Heart left ventricle (tissue), 16 donors: Measurements from ENCODE around the gene LMX1A. TPM values are rescaled to one million over a fixed set of nuclear protein-coding genes. Genes with fewer than 3 reads are reported as not detected.
A peak's percentile ranks its signal among the peaks of the same experiment; 100 is the strongest.

Experiments used
- ATAC-seq, 4 donors: fragments of 200-7000 bp; cut with Tn5 transposase; one replicate each; pipeline ENCODE4 v1.9.1; 2020 to 2022; ENCODE audit warnings: moderate library complexity in 4 of 4, mild to moderate bottlenecking in 3 of 4, moderate number of reproducible peaks in 1 of 4
- DNase-seq, 5 donors: peaks; one replicate each; pipeline ENCODE4 v3.0.0-alpha.2; 2020
- H3K27ac ChIP-seq, 12 donors: fragments of 200-600 bp; sonication (generic) in 4 of 12; one replicate each; pipeline versions ENCODE4 v1.5.0 to v1.8.0; 2016 to 2022; ENCODE audit warnings: mild to moderate bottlenecking in 2 of 12
- H3K27me3 ChIP-seq, 9 donors: fragments of 200-600 bp; sonication (generic) in 2 of 9; one replicate each; pipeline versions ENCODE4 v1.5.1 to v1.8.0; 2016 to 2022; ENCODE audit warnings: mild to moderate bottlenecking in 3 of 9
- H3K36me3 ChIP-seq, 9 donors: fragments of 200-600 bp; sonication (generic) in 2 of 9; one replicate each; pipeline versions ENCODE4 v1.5.0 to v1.8.0; 2018 to 2022; ENCODE audit warnings: mild to moderate bottlenecking in 2 of 9
- H3K4me1 ChIP-seq, 12 donors: fragments of 200-600 bp; sonication (generic) in 4 of 12; one replicate each; pipeline versions ENCODE4 v1.5.0 to v1.8.0; 2016 to 2022; ENCODE audit warnings: mild to moderate bottlenecking in 3 of 12
- H3K4me3 ChIP-seq, 12 donors: fragments of 200-600 bp; sonication (generic) in 4 of 12; one replicate each; pipeline versions ENCODE4 v1.5.0 to v1.8.0; 2017 to 2022; ENCODE audit warnings: mild to moderate bottlenecking in 9 of 12, moderate library complexity in 4 of 12
- H3K9me3 ChIP-seq, 12 donors: fragments of 200-600 bp; sonication (generic) in 4 of 12; one replicate each; pipeline versions ENCODE4 v1.5.0 to v1.8.0; 2016 to 2022; ENCODE audit warnings: mild to moderate bottlenecking in 1 of 12
- CTCF ChIP-seq, 12 donors: fragments of 200-600 bp; sonication (generic) in 4 of 12; IDR thresholded peaks; one replicate each; pipeline versions ENCODE4 v1.5.0 to v1.8.0; 2018 to 2022; ENCODE audit warnings: antibody characterized with exemption in 12 of 12, mild to moderate bottlenecking in 5 of 12
- POLR2A ChIP-seq, 2 donors: fragments of 450-650 bp; IDR thresholded peaks; one replicate each; pipeline ENCODE4 v1.6.1; 2017; ENCODE audit warnings: antibody characterized with exemption in 2 of 2, mild to moderate bottlenecking in 2 of 2, moderate library complexity in 2 of 2
- WGBS, 4 donors: extraction: QIAGEN DNeasy Blood & Tissue Kit in 2 of 4; methylation state at CpG; one replicate each; pipeline versions ENCODE4 v1.1.5 to v1.1.7; 2013 to 2018; 5-methylcytosine and 5-hydroxymethylcytosine counted together
- intact Hi-C, 10 donors: fragments of 100-400 bp; cut with DNase I; formaldehyde crosslinking; loops; one replicate each; pipeline versions ENCODE4 v1.11.1 to v1.14.2; 2022
- polyA plus RNA-seq, 2 donors: library from polyadenylated mRNA; stranded (reverse); fragments of 200-250 nt; gene quantifications; one replicate each; pipeline ENCODE4 v1.2.3, GENCODE V29; 2013
- total RNA-seq, 9 donors: library from RNA; depleted of rRNA in 2 of 9; stranded (reverse); fragments of >200 nt in 2 of 9; fragmentation: NEBNext Ultra II Directional in 3 of 9; extraction: Animal tissue kit (Norgen Biotek cat#: 25700) in 3 of 9; gene quantifications; one replicate each; pipeline versions ENCODE4 v1.1.0 to v1.2.4, GENCODE V29; 2016 to 2023
- donor health status: ischemic (EF 13 %, LVEDD 7.1; RV severe dilation, severe dysfunction).
- donor health status: healthy with polysubstance abuse.
- donor health status: DM: no; HTN: yes; CAD: no.
- donor health status: DM: no; HTN: no; CAD: no.
- donor health status: ischemic (EF 25% LVEDD 6.9; RV normal size, moderate dysfunction).
- donor health status: ischemic (EF 25% LVEDD 5.7; RV mildly dilated, moderate dysfunction).
- donor health status: healthy.
- donor health status: DM: yes; HTN: yes; CAD: no.
- donor health status: ischemic (EF 35%, LVEDD 5.7; RV mildly dilated, moderate dysfunction).
- donor health status: nonischemic (EF 11% LVEDD 7.7; RV severe dilation, severe dysfunction).
- donor health status: DM: yes; HTN: yes; CAD: no.
- donor health status: PGD.
- donor health status: ischemic (EF 29% LVEDD 5.4; RV normal size, mild dysfunction).
- donor health status: nonischemic (EF 23%, LVEDD 6.1; RV moderate dilation, normal function).

Gene LMX1A
- total and polyA plus RNA-seq, 11 donors, result 0.03 to 0.37 (median 0.14) TPM; not detected in 5

GRCh38 chr1:165161130-165161529, 195.4 kb downstream of the LMX1A start:
- Histone ChIP-seq H3K36me3 (no peaks in the 10 kb centered on the region), H3K4me1 (no peaks in the 10 kb centered on the region), H3K27ac (no peak overlapping the region), H3K27me3 (peaks cover 0 to 13% (median 0%) of the 10 kb centered on the region in 9 donors), H3K4me3 (no peak overlapping the region), H3K9me3 (peaks cover 0 to 4% (median 0%) of the 10 kb centered on the region in 12 donors)
- ATAC-seq (no peak), DNase-seq (no peak)
- 65 to 73% (median 67%) methylated on average over 4 of the region's 4 CpGs for WGBS, 4 donors
- TF ChIP-seq CTCF (IDR thresholded peaks at IDR 0.05) (no peak), POLR2A (IDR thresholded peaks at IDR 0.05) (no peak)
- intact Hi-C loops, result loop anchor here in 1 of 10 donors (5.0 kb wide), 1 partner anchor 51 kb away; no protein-coding TSS in a partner anchor

GRCh38 chr1:165153182-165153581, 203.3 kb downstream of the LMX1A start:
- peaks cover 0 to 9% (median 0%) of the 10 kb centered on the region in 9 donors for H3K27me3 ChIP-seq
- no peaks in the 10 kb centered on the region for H3K4me1 ChIP-seq
- 71 to 77% (median 74%) methylated on average over 5 of the region's 5 CpGs for WGBS, 4 donors
- no peaks in the 10 kb centered on the region for H3K36me3 ChIP-seq
- no peak for TF ChIP-seq CTCF (IDR thresholded peaks at IDR 0.05)
- no peak for TF ChIP-seq POLR2A (IDR thresholded peaks at IDR 0.05)
- H3K9me3 ChIP-seq, result peaks cover 0 to 5% (median 0%) of the 10 kb centered on the region in 12 donors
- DNase-seq, result no peak
- H3K4me3 ChIP-seq, result no peak overlapping the region
- H3K27ac ChIP-seq, result no peak overlapping the region
- ATAC-seq, result no peak
- intact Hi-C loops, result loop anchor here in 1 of 10 donors (5.0 kb wide), 1 partner anchor 214 kb away; no protein-coding TSS in a partner anchor

GRCh38 chr1:165152727-165153126, 203.8 kb downstream of the LMX1A start:
- intact Hi-C loops, result loop anchor here in 1 of 10 donors (5.0 kb wide), 1 partner anchor 215 kb away; no protein-coding TSS in a partner anchor
- TF ChIP-seq POLR2A (IDR thresholded peaks at IDR 0.05), result no peak
- peak in 7 of 12 donors; percentile 4 to 27 (median 21) for TF ChIP-seq CTCF (IDR thresholded peaks at IDR 0.05)
- peak in 1 of 4 donors; percentile 41 for ATAC-seq
- H3K27ac ChIP-seq, result no peak overlapping the region
- no peak for DNase-seq
- H3K27me3 ChIP-seq, result peaks cover 0 to 9% (median 0%) of the 10 kb centered on the region in 9 donors
- H3K4me3 ChIP-seq, result no peak overlapping the region
- WGBS, 4 donors, result 26 to 38% (median 31%) methylated on average over 3 of the region's 3 CpGs
- peaks cover 0 to 5% (median 0%) of the 10 kb centered on the region in 12 donors for H3K9me3 ChIP-seq
- no peaks in the 10 kb centered on the region for H3K36me3 ChIP-seq
- H3K4me1 ChIP-seq, result no peaks in the 10 kb centered on the region

GRCh38 chr1:165152109-165152508, 204.4 kb downstream of the LMX1A start:
- no peak overlapping the region for H3K4me3 ChIP-seq
- DNase-seq, result no peak
- 75 to 81% (median 77%) methylated on average over 5 of the region's 5 CpGs for WGBS, 4 donors
- no peaks in the 10 kb centered on the region for H3K36me3 ChIP-seq
- H3K4me1 ChIP-seq, result no peaks in the 10 kb centered on the region
- ATAC-seq, result no peak
- H3K27me3 ChIP-seq, result peaks cover 0 to 10% (median 0%) of the 10 kb centered on the region in 9 donors
- TF ChIP-seq POLR2A (IDR thresholded peaks at IDR 0.05) (no peak), CTCF (IDR thresholded peaks at IDR 0.05) (no peak)
- no peak overlapping the region for H3K27ac ChIP-seq
- peaks cover 0 to 5% (median 0%) of the 10 kb centered on the region in 12 donors for H3K9me3 ChIP-seq
- intact Hi-C loops, result loop anchor here in 1 of 10 donors (5.0 kb wide), 1 partner anchor 215 kb away; no protein-coding TSS in a partner anchor

Other genes with a start within 250 kb of the LMX1A start
- gene RXRG, start 88.4 kb upstream of the LMX1A start, total RNA-seq, result 10 to 100 TPM in 1 of 9 donors, 1 to 10 TPM in 8; 1.1 to 11.4 (median 2.6) TPM
- 1 to 10 TPM in 1 of 2 donors, under 1 TPM in 1; 0.91 to 1.4 TPM for gene RXRG, start 88.4 kb upstream of the LMX1A start, polyA plus RNA-seq
- gene LRRC52, start 187.3 kb upstream of the LMX1A start, total RNA-seq, result 1 to 10 TPM in 1 of 9 donors, under 1 TPM in 4, not detected in 4; 0.17 to 1.0 (median 0.44) TPM
- under 1 TPM; 0.12 to 0.15 TPM for gene LRRC52, start 187.3 kb upstream of the LMX1A start, polyA plus RNA-seq